Fibroblast of the aortic adventitia (primary cell): ENCODE data around the gene RAD51B. TPM values are rescaled to one million over a fixed set of nuclear protein-coding genes. Genes with fewer than 3 reads are reported as not detected.

ENCODE experiments used
- DNase-seq: peaks from one replicate; pipeline ENCODE4 v3.0.0-alpha.2; 2010; ENCODE audit warnings: low read depth
- H3K4me3 ChIP-seq: 2 replicates; pipeline ENCODE4 v1.5.1; 2011; ENCODE audit warnings: low read depth, mild to moderate bottlenecking, control low read depth, low read length, moderate library complexity
- CTCF ChIP-seq: IDR thresholded peaks from 2 replicates; pipeline ENCODE4 v1.5.1; 2011; ENCODE audit warnings: mild to moderate bottlenecking, low read length, control low read depth, inconsistent platforms; ENCODE audit not compliant: insufficient read depth
- total RNA-seq: library from RNA; depleted of rRNA; stranded (reverse); fragments of >200 nt; gene quantifications from 2 replicates; pipeline ENCODE4 v1.2.3, GENCODE V29; 2012; ENCODE audit warnings: low replicate concordance

RAD51B gene
- total RNA-seq, 1 donor, result 28.7 TPM

GRCh38 chr14:68688872-68689371, 869.3 kb downstream of the RAD51B start:
- DNase-seq, result peak; percentile 81
- TF ChIP-seq CTCF, result peak; percentile 20

GRCh38 chr14:68689511-68689910, 869.9 kb downstream of the RAD51B start:
- no peak overlapping the region for H3K4me3 ChIP-seq
- no peak for TF ChIP-seq CTCF
- no peak for DNase-seq

More at GRCh38 chr14:68688872-68689371, 869.3 kb downstream of the RAD51B start:
- no peak overlapping the region for H3K4me3 ChIP-seq

- H3K4me3 ChIP-seq, result no peak overlapping the region
- TF ChIP-seq CTCF, result no peak
- no peak for DNase-seq
These were observed 870.7 kb downstream of the RAD51B start for GRCh38 chr14:68690089-68690958.

- DNase-seq, result no peak
- no peak overlapping the region for H3K4me3 ChIP-seq
- no peak for TF ChIP-seq CTCF
These were observed 871.6 kb downstream of the RAD51B start for GRCh38 chr14:68691031-68691791.

- TF ChIP-seq CTCF, result no peak
- no peak overlapping the region for H3K4me3 ChIP-seq
- DNase-seq, result no peak
These were observed 872.2 kb downstream of the RAD51B start for GRCh38 chr14:68691792-68692118.

GRCh38 chr14:68692216-68692615, 872.6 kb downstream of the RAD51B start:
- no peak for TF ChIP-seq CTCF
- H3K4me3 ChIP-seq, result no peak overlapping the region
- no peak for DNase-seq
